Aorta (tissue), 5 donors: ENCODE measurements around the gene BUB1. TPM values are rescaled to one million over a fixed set of nuclear protein-coding genes. Genes with fewer than 3 reads are reported as not detected.
"Not testable (repeated sequence)": the region's sequence is repeated elsewhere in the genome, so short reads cannot be mapped to it uniquely, and the experiment has no call there.

Experiments used
- ATAC-seq: fragments of 200-7000 bp; cut with Tn5 transposase; one replicate; pipeline ENCODE4 v1.9.1; 2022; ENCODE audit warnings: moderate library complexity; ENCODE audit not compliant: low FRiP score
- DNase-seq, 2 donors: peaks; one replicate each; pipeline ENCODE4 v3.0.0-alpha.2; 2020
- H3K27ac ChIP-seq, 2 donors: one replicate each; pipeline ENCODE4 v1.5.1; 2013; ENCODE audit warnings: low read length in 2 of 2, mild to moderate bottlenecking in 2 of 2, moderate library complexity in 2 of 2, control low read depth in 1 of 2, inconsistent platforms in 1 of 2, low read depth in 1 of 2
- H3K27me3 ChIP-seq, 2 donors: one replicate each; pipeline ENCODE4 v1.6.1; 2013; ENCODE audit warnings: control low read depth in 1 of 2, low read length in 1 of 2, mild to moderate bottlenecking in 1 of 2, moderate library complexity in 1 of 2; ENCODE audit not compliant: insufficient read depth in 2 of 2, control insufficient read depth in 1 of 2
- H3K36me3 ChIP-seq, 2 donors: one replicate each; pipeline ENCODE4 v1.6.1; 2013; ENCODE audit warnings: control low read depth in 1 of 2, low read length in 1 of 2, mild to moderate bottlenecking in 1 of 2; ENCODE audit not compliant: insufficient read depth in 2 of 2, control insufficient read depth in 1 of 2
- H3K4me1 ChIP-seq, 2 donors: one replicate each; pipeline ENCODE4 v1.6.1; 2013; ENCODE audit warnings: low read length in 2 of 2, control low read depth in 1 of 2, mild to moderate bottlenecking in 1 of 2, moderate library complexity in 1 of 2; ENCODE audit not compliant: insufficient read depth in 2 of 2, control insufficient read depth in 1 of 2
- H3K4me3 ChIP-seq, 2 donors: one replicate each; pipeline ENCODE4 v1.5.1; 2013; ENCODE audit warnings: low read length in 2 of 2, control low read depth in 1 of 2, mild to moderate bottlenecking in 1 of 2
- H3K9me3 ChIP-seq: one replicate; pipeline ENCODE4 v1.6.1; 2013; ENCODE audit warnings: mild to moderate bottlenecking, low read length; ENCODE audit not compliant: control insufficient read depth
- WGBS, 2 donors: extraction: QIAGEN DNeasy Blood & Tissue Kit; methylation state at CpG; one replicate each; pipeline ENCODE4 v1.1.7; 2013; 5-methylcytosine and 5-hydroxymethylcytosine counted together
- intact Hi-C, 2 donors: fragments of 100-400 bp; cut with DNase I; formaldehyde crosslinking; loops; one replicate each; pipeline versions ENCODE4 v1.14.2 to v1.15.0; 2022
- polyA plus RNA-seq, 2 donors: library from polyadenylated mRNA; stranded (reverse); fragments of 200-250 nt; gene quantifications; one replicate each; pipeline ENCODE4 v1.2.3, GENCODE V29; 2013
- total RNA-seq, 2 donors: library from RNA; stranded (reverse); fragmentation: NEBNext Ultra II Directional; extraction: Animal tissue kit (Norgen Biotek cat#: 25700); gene quantifications; one replicate each; pipeline ENCODE4 v1.2.1, GENCODE V29; 2021
- donor health status: healthy with polysubstance abuse.
- donor health status: Bipolar disorder and iron deficiency.
- donor health status: DM: no; HTN: no; CAD: no.
- donor health status: DM: no; HTN: no; CAD: no.
- donor health status: DM: yes; HTN: yes; CAD: no.

The BUB1 gene
- total and polyA plus RNA-seq, 4 donors: 0.38 to 2.5 (median 0.84) TPM; not detected in 1

- ATAC-seq, DNase-seq, H3K36me3 ChIP-seq, H3K4me3 ChIP-seq, H3K9me3 ChIP-seq, intact Hi-C loops, H3K4me1 ChIP-seq, H3K27ac ChIP-seq, H3K27me3 ChIP-seq: not testable (repeated sequence)
- no CpG with 5 or more reads among the region's 8 CpGs for WGBS, 2 donors
Measured at GRCh38 chr2:110603917-110604591, 73.8 kb downstream of the BUB1 start.

GRCh38 chr2:110602139-110602538 lies 75.7 kb downstream of the BUB1 start:
- H3K27me3 ChIP-seq: not testable (repeated sequence)

GRCh38 chr2:110591973-110592372 lies 85.9 kb downstream of the BUB1 start:
- intact Hi-C loops: not testable (repeated sequence)

More at GRCh38 chr2:110602139-110602538, 75.7 kb downstream of the BUB1 start:
- H3K4me1 ChIP-seq, H3K36me3 ChIP-seq, H3K9me3 ChIP-seq, H3K27ac ChIP-seq, DNase-seq, intact Hi-C loops, H3K4me3 ChIP-seq, ATAC-seq: not testable (repeated sequence)
- WGBS, 2 donors: 97 to 99% methylated on average over 5 of the region's 9 CpGs

DNA sequence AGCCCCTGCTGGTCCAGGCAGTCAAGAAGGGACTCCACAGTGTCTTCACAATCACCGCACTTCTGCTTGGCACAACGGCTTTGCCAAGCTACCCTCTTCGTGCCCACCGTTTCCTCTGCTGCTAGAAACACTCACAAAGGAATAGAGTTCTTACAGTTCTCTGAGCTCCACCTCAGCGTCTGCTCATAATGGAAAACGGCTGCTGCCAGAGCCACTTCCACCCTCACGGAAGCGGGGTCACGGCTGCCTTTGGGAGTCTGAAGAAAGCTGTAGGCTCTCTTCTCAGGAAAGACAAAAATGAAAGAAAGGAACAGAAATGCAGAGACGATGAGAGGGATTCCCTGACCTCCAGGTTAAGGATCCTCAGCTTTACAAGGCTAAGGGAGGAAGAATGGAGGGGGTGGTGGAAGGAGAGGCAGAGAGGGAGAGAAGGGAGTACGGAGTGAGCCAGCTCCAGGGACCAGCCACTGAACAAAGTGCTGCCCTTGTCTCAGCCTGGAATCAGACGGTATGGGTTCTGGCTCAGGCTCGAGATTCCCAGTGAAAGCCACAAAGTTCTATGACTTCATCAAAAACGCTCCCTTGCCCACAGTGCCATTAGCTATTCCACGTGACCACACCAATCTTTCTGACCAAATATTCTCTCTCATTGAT lies 88.1 kb downstream of the BUB1 start:
- H3K36me3 ChIP-seq, H3K27me3 ChIP-seq, intact Hi-C loops, DNase-seq, H3K9me3 ChIP-seq, H3K4me3 ChIP-seq, H3K4me1 ChIP-seq, H3K27ac ChIP-seq, ATAC-seq: not testable (repeated sequence)
- no CpG with 5 or more reads among the region's 15 CpGs for WGBS, 2 donors

More at GRCh38 chr2:110591973-110592372, 85.9 kb downstream of the BUB1 start:
- not testable (repeated sequence) for H3K27me3 ChIP-seq, H3K36me3 ChIP-seq, H3K27ac ChIP-seq, ATAC-seq, DNase-seq, H3K4me3 ChIP-seq, H3K4me1 ChIP-seq, H3K9me3 ChIP-seq
- WGBS, 2 donors: no CpG with 5 or more reads among the region's 2 CpGs

- H3K9me3 ChIP-seq, DNase-seq, H3K4me1 ChIP-seq, H3K27ac ChIP-seq, ATAC-seq, H3K4me3 ChIP-seq, intact Hi-C loops, H3K36me3 ChIP-seq, H3K27me3 ChIP-seq: not testable (repeated sequence)
- WGBS, 2 donors: no CpG with 5 or more reads among the region's 1 CpG
Measured at GRCh38 chr2:110588520-110588919, 89.3 kb downstream of the BUB1 start.

Other genes with a start within 250 kb of the BUB1 start
- gene LIMS4, start 205.2 kb downstream of the BUB1 start, total RNA-seq: 10 to 100 TPM; 16.0 to 22.4 TPM
- 10 to 100 TPM; 17.3 to 69.1 TPM for gene LIMS4, start 205.2 kb downstream of the BUB1 start, polyA plus RNA-seq
- 10 to 100 TPM; 42.8 to 79.1 TPM for gene RGPD6, start 100.8 kb downstream of the BUB1 start, total RNA-seq
- gene RGPD6, start 100.8 kb downstream of the BUB1 start, polyA plus RNA-seq: 10 to 100 TPM in 1 of 2 donors, 1 to 10 TPM in 1; 7.8 to 11.5 TPM
- gene ACOXL, start 54.5 kb upstream of the BUB1 start, total RNA-seq: not detected
- gene ACOXL, start 54.5 kb upstream of the BUB1 start, polyA plus RNA-seq: under 1 TPM in 1 of 2 donors, not detected in 1; 0.13 TPM